ENCODE measurements around the gene PLA1A. TPM values are rescaled to one million over a fixed set of nuclear protein-coding genes. Genes with fewer than 3 reads are reported as not detected.

Gene PLA1A
- total RNA-seq, 2 experiments from 2014 or later = not detected

DNA sequence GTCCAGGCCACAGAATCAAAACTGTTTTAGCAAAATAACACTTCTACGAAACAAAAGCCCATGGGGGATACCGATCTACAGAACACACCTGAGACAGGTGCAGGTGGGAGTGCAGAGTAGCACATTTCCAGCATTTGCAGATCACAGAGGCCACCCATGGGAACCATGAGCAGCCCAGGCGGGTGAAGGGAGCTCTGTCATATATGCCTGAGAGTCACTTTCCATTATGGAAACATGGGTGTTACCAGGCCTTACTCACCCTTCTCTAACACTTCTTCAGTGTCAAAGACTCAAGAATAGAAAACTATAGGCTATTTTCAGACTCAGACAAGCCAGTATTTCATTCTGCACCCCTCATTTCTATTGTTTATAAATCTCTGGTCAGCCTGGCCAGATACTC is 3.5 kb downstream of the PLA1A start:
- TF ChIP-seq, protein P1, sequence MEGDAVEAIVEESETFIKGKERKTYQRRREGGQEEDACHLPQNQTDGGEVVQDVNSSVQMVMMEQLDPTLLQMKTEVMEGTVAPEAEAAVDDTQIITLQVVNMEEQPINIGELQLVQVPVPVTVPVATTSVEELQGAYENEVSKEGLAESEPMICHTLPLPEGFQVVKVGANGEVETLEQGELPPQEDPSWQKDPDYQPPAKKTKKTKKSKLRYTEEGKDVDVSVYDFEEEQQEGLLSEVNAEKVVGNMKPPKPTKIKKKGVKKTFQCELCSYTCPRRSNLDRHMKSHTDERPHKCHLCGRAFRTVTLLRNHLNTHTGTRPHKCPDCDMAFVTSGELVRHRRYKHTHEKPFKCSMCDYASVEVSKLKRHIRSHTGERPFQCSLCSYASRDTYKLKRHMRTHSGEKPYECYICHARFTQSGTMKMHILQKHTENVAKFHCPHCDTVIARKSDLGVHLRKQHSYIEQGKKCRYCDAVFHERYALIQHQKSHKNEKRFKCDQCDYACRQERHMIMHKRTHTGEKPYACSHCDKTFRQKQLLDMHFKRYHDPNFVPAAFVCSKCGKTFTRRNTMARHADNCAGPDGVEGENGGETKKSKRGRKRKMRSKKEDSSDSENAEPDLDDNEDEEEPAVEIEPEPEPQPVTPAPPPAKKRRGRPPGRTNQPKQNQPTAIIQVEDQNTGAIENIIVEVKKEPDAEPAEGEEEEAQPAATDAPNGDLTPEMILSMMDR (IDR thresholded peaks at IDR 0.05) = no peak
- Histone ChIP-seq H3K4me1 (ENCODE audit: insufficient read depth, low read length) (peaks cover 13% of the 10 kb centered on the region), H3K36me3 (ENCODE audit: insufficient read depth, low read length) (no peaks in the 10 kb centered on the region), H3K27me3 (ENCODE audit: control insufficient read depth in 1 of 2, insufficient read depth in 2 of 2, low read length in 2 of 2) (no peaks in the 10 kb centered on the region), H3K27ac (ENCODE audit: low read depth in 1 of 2, low read length in 2 of 2) (no peak overlapping the region), H3K9me3 (ENCODE audit: control insufficient read depth in 1 of 2, insufficient read depth in 1 of 2, low read length in 2 of 2) (peaks cover 0 to 3% of the 10 kb centered on the region in 2 experiments), H3K4me3 (ENCODE audit: low read length) (no peak overlapping the region)
- no peaks in the 10 kb centered on the region for H3K36me3 Mint-ChIP-seq (ENCODE audit: low read depth)
- H3K27me3 Mint-ChIP-seq = no peaks in the 10 kb centered on the region
- DNase-seq (no peak), ATAC-seq (ENCODE audit: poor library complexity) (no peak)
- intact Hi-C loops (cut with DNase I, micrococcal nuclease) = no loop called here
- no peak overlapping the region for H3K27ac Mint-ChIP-seq
- no peaks in the 10 kb centered on the region for H3K4me1 Mint-ChIP-seq (ENCODE audit: low read depth)
- ChIA-PET POLR2A (no interaction called here), CTCF (interaction anchor here (0.6 kb wide), 1 partner anchor 40 kb away, joined by 8 read pairs; no protein-coding TSS in a partner anchor)
- H3K9me3 Mint-ChIP-seq = no peaks in the 10 kb centered on the region
- H3K4me3 Mint-ChIP-seq = no peak overlapping the region

DNA sequence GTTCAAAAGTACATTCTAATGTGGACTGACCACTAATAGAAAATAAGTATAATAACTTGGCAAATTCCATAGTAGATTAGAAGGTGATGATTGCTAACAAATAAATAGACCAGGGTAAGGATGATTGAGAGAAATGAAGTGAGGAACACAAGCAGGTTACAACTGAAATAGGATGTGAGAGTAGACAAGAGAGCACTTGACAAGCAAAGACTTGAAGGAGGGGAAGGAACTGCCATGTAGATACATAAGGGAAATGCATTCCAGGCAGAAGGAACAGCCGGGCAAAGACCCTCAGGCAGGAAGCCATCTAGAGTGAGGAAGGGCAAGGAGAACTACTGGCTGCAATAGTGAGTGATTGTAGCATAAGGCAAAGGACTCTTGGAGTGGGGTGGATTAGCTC is 5.0 kb downstream of the PLA1A start:
- H3K27ac ChIP-seq (ENCODE audit: low read depth in 1 of 2, low read length in 2 of 2) = no peak overlapping the region
- Mint-ChIP-seq H3K27ac (no peak overlapping the region), H3K9me3 (no peaks in the 10 kb centered on the region), H3K4me3 (no peak overlapping the region), H3K4me1 (ENCODE audit: low read depth) (no peaks in the 10 kb centered on the region), H3K36me3 (ENCODE audit: low read depth) (no peaks in the 10 kb centered on the region), H3K27me3 (no peaks in the 10 kb centered on the region)
- no peak for ATAC-seq (ENCODE audit: poor library complexity)
- DNase-seq = no peak
- no peaks in the 10 kb centered on the region for H3K36me3 ChIP-seq (ENCODE audit: insufficient read depth, low read length)
- no peaks in the 10 kb centered on the region for H3K27me3 ChIP-seq (ENCODE audit: control insufficient read depth in 1 of 2, insufficient read depth in 2 of 2, low read length in 2 of 2)
- H3K9me3 ChIP-seq (ENCODE audit: control insufficient read depth in 1 of 2, insufficient read depth in 1 of 2, low read length in 2 of 2) = peaks cover 0 to 3% of the 10 kb centered on the region in 2 experiments
- H3K4me1 ChIP-seq (ENCODE audit: insufficient read depth, low read length) = peaks cover 9% of the 10 kb centered on the region
- intact Hi-C loops (cut with DNase I, micrococcal nuclease) = no loop called here
- TF ChIP-seq, protein P1 (IDR thresholded peaks at IDR 0.05) = no peak
- ChIA-PET CTCF (no interaction called here), POLR2A (no interaction called here)
- H3K4me3 ChIP-seq (ENCODE audit: low read length) = no peak overlapping the region

DNA sequence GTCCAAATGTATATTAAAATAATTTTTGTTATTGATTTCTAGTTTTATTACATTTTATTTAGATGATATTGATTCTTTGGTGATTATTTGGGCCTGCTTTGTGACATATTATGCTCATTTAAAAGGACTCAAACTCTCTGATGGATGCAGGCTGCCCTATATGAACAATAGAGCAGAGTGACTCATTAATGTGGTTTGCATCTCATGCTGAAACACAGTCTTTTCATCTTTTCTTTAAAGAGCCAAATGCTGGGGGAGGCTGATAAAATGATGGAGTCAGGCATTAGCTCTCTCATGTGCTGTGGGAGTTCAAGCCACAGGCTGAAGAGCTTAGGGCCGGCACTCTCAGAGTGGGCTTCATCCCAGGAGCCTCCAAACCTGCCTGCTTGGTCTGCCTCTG is 7.2 kb downstream of the PLA1A start:
- Histone ChIP-seq H3K27ac (ENCODE audit: low read depth in 1 of 2, low read length in 2 of 2) (no peak overlapping the region), H3K36me3 (ENCODE audit: insufficient read depth, low read length) (no peaks in the 10 kb centered on the region), H3K4me1 (ENCODE audit: insufficient read depth, low read length) (peaks cover 9% of the 10 kb centered on the region), H3K4me3 (ENCODE audit: low read length) (no peak overlapping the region), H3K27me3 (ENCODE audit: control insufficient read depth in 1 of 2, insufficient read depth in 2 of 2, low read length in 2 of 2) (no peaks in the 10 kb centered on the region), H3K9me3 (ENCODE audit: control insufficient read depth in 1 of 2, insufficient read depth in 1 of 2, low read length in 2 of 2) (peaks cover 0 to 3% of the 10 kb centered on the region in 2 experiments)
- intact Hi-C loops (cut with DNase I, micrococcal nuclease) = no loop called here
- H3K27ac Mint-ChIP-seq = no peak overlapping the region
- no peaks in the 10 kb centered on the region for H3K9me3 Mint-ChIP-seq
- TF ChIP-seq, protein P1 (IDR thresholded peaks at IDR 0.05) = no peak
- H3K4me1 Mint-ChIP-seq (ENCODE audit: low read depth) = no peaks in the 10 kb centered on the region
- POLR2A ChIA-PET = no interaction called here
- no peak overlapping the region for H3K4me3 Mint-ChIP-seq
- no peak for ATAC-seq (ENCODE audit: poor library complexity)
- peaks cover 10% of the 10 kb centered on the region for H3K27me3 Mint-ChIP-seq
- CTCF ChIA-PET = no interaction called here
- DNase-seq = no peak
- no peaks in the 10 kb centered on the region for H3K36me3 Mint-ChIP-seq (ENCODE audit: low read depth)
